Breast epithelium (tissue), 4 donors: ENCODE measurements around the gene LILRB2. TPM values are rescaled to one million over a fixed set of nuclear protein-coding genes. Genes with fewer than 3 reads are reported as not detected.
A peak's percentile ranks its signal among the peaks of the same experiment; 100 is the strongest.

Experiments used
- DNase-seq, 2 donors: peaks; one replicate each; pipeline ENCODE4 v3.0.0-alpha.2; 2019; ENCODE audit warnings: low spot score in 2 of 2
- H3K27ac ChIP-seq, 2 donors: fragments of 200-600 bp; sonication (generic) in 1 of 2; one replicate each; pipeline ENCODE4 v1.5.1; 2016 to 2019; ENCODE audit warnings: mild to moderate bottlenecking in 1 of 2
- H3K27me3 ChIP-seq, 2 donors: fragments of 200-600 bp; sonication (generic) in 1 of 2; one replicate each; pipeline versions ENCODE4 v1.5.1 to v1.6.0; 2017 to 2019; ENCODE audit warnings: control low read depth in 1 of 2, mild to moderate bottlenecking in 1 of 2
- H3K36me3 ChIP-seq: fragments of 200-600 bp; one replicate; pipeline ENCODE4 v1.5.1; 2019
- H3K4me1 ChIP-seq, 2 donors: fragments of 200-600 bp; sonication (generic); one replicate each; pipeline ENCODE4 v1.5.1; 2016 to 2019; ENCODE audit warnings: control low read depth in 1 of 2
- H3K4me3 ChIP-seq, 3 donors: fragments of 200-600 bp; sonication (generic); 1 replicate in 2 of 3; 2 replicates in 1 of 3; pipeline ENCODE4 v1.5.1; 2016 to 2019; ENCODE audit warnings: mild to moderate bottlenecking in 3 of 3, moderate library complexity in 2 of 3
- H3K9me3 ChIP-seq, 2 donors: fragments of 200-600 bp; sonication (generic) in 1 of 2; one replicate each; pipeline ENCODE4 v1.5.1; 2016 to 2019; ENCODE audit warnings: control low read depth in 1 of 2
- POLR2A ChIP-seq: fragments of 450-650 bp; IDR thresholded peaks from one replicate; pipeline ENCODE4 v1.6.1; 2016; ENCODE audit warnings: antibody characterized with exemption, mild to moderate bottlenecking, moderate library complexity
- POLR2AphosphoS5 ChIP-seq, 3 donors: sonication (generic); formaldehyde crosslinking; IDR thresholded peaks; one replicate each; pipeline ENCODE4 v1.6.1; 2017; ENCODE audit warnings: antibody characterized with exemption in 3 of 3
- intact Hi-C: fragments of 100-400 bp; cut with DNase I; formaldehyde crosslinking; loops from one replicate; pipeline ENCODE4 v1.15.1; 2023; ENCODE audit warnings: low total_unique reads
- total RNA-seq, 3 donors: library from RNA; depleted of rRNA; stranded (reverse); fragments of >200 nt; gene quantifications; one replicate each; pipeline ENCODE4 v1.1.0, GENCODE V29; 2016
- TF ChIP-seq, protein P1 (sequence below), 3 donors: fragments of 450-650 bp; IDR thresholded peaks; one replicate each; pipeline ENCODE4 v1.5.1; 2016 to 2017; ENCODE audit warnings: antibody characterized with exemption in 3 of 3, mild to moderate bottlenecking in 3 of 3, moderate library complexity in 3 of 3

LILRB2 gene
- total RNA-seq, 3 donors from 2014 or later = 0.98 to 3.5 (median 1.8) TPM

DNA sequence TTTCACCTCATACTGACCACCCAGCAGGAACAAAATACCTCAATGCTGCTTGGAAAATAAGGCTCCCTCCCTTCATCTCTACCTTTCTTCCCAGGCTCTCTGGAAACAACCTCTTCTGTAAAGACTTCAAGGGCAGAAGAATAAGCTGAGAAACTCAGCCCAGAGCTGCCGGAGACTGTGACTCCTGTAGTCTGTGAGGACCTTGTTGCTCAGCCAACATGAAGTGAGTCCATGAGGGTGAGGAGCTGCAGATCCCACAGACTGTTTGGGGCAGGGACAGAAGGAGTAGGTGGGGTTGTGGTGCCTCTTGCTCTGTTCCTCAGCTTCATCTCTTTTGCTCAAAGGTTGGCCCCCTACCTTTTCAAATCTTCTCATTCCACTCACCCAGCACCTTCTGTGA, 24.2 kb upstream of the LILRB2 start:
- DNase-seq = peak in 1 of 2 donors; percentile 14
- TF ChIP-seq POLR2A = no peak
- Histone ChIP-seq H3K36me3 (no peaks in the 10 kb centered on the region), H3K27me3 (peaks cover 0 to 16% of the 10 kb centered on the region in 2 donors), H3K27ac (no peak overlapping the region), H3K4me1 (no peaks in the 10 kb centered on the region), H3K9me3 (no peaks in the 10 kb centered on the region), H3K4me3 (no peak overlapping the region)
- intact Hi-C loops = no loop called here

DNA sequence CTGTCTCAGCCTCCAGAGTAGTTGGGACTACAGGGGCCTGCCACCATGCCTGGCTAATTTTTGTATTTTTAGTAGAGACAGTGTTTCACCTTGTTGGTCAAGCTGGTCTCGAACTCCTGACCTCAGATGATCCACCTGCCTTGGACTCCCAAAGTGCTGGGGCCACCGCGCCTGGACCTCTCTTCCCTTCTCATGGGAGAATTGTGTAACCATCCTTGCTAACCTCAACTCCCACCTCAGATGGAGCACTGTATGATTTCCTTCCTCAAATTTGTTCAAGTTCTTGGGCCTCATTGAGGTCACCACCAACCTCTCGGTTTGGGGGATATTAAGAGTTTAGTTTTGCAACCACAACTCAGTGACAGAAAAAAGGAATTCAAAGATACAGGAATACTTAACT, 21.3 kb upstream of the LILRB2 start:
- intact Hi-C loops = no loop called here
- Histone ChIP-seq H3K9me3 (no peaks in the 10 kb centered on the region), H3K27me3 (peaks cover 0 to 24% of the 10 kb centered on the region in 2 donors), H3K27ac (no peak overlapping the region), H3K36me3 (no peaks in the 10 kb centered on the region), H3K4me3 (no peak overlapping the region), H3K4me1 (no peaks in the 10 kb centered on the region)
- TF ChIP-seq POLR2AphosphoS5 (IDR thresholded peaks at IDR 0.05) (no peak), POLR2A (no peak)
- TF ChIP-seq, protein P1, sequence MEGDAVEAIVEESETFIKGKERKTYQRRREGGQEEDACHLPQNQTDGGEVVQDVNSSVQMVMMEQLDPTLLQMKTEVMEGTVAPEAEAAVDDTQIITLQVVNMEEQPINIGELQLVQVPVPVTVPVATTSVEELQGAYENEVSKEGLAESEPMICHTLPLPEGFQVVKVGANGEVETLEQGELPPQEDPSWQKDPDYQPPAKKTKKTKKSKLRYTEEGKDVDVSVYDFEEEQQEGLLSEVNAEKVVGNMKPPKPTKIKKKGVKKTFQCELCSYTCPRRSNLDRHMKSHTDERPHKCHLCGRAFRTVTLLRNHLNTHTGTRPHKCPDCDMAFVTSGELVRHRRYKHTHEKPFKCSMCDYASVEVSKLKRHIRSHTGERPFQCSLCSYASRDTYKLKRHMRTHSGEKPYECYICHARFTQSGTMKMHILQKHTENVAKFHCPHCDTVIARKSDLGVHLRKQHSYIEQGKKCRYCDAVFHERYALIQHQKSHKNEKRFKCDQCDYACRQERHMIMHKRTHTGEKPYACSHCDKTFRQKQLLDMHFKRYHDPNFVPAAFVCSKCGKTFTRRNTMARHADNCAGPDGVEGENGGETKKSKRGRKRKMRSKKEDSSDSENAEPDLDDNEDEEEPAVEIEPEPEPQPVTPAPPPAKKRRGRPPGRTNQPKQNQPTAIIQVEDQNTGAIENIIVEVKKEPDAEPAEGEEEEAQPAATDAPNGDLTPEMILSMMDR (IDR thresholded peaks at IDR 0.05) = no peak
- peak in 1 of 2 donors; percentile 27 for DNase-seq

DNA sequence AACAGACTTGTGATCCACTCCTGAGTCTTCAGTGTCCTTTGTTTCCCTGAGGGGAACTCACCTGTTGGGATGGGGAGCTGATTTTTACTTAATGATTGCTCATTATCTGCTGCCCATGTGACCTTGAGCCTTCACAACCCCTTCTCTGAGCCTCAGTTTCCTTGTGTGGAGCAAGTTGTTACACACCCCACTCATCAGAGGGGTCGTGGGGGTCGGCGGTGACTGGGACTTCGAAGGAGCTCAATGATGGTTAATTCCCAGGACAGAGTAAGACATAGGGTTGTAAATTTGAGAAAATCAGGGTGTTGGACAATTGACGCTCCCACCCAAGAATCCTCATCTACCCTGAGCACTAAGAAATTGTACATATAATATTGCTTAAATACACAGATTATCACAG, 18.6 kb upstream of the LILRB2 start:
- H3K9me3 ChIP-seq = peaks cover 0 to under 1% of the 10 kb centered on the region in 2 donors
- TF ChIP-seq POLR2A = no peak
- TF ChIP-seq, protein P1 (IDR thresholded peaks at IDR 0.05) = no peak
- no peak for TF ChIP-seq POLR2AphosphoS5 (IDR thresholded peaks at IDR 0.05)
- peaks cover 0 to 14% of the 10 kb centered on the region in 2 donors for H3K27me3 ChIP-seq
- no peak overlapping the region for H3K4me3 ChIP-seq
- intact Hi-C loops = no loop called here
- no peak overlapping the region for H3K27ac ChIP-seq
- H3K4me1 ChIP-seq = no peaks in the 10 kb centered on the region
- DNase-seq = peak in 1 of 2 donors; percentile 27
- H3K36me3 ChIP-seq = no peaks in the 10 kb centered on the region

DNA sequence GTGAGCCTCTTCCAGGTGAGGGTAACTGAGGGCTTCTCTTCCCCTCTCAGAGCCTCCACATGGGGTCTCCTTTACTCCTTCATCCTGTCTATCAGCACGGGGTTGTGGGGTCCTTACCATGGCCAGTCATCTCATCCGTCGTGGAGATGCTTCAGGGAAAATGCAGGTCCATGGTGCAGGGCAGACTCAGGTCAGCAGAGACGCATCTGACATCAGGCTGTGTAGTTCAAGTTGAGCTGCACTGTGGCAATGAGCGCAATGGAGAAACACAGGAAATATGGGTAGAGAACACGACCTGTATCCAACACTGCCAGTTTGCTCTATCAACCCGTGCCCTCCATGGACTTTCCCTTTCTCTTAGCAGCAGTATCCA, 18.2 kb upstream of the LILRB2 start:
- Histone ChIP-seq H3K4me1 (no peaks in the 10 kb centered on the region), H3K9me3 (peaks cover 0 to 4% of the 10 kb centered on the region in 2 donors), H3K36me3 (no peaks in the 10 kb centered on the region), H3K4me3 (no peak overlapping the region), H3K27ac (no peak overlapping the region), H3K27me3 (peaks cover 0 to 18% of the 10 kb centered on the region in 2 donors)
- TF ChIP-seq, protein P1 (IDR thresholded peaks at IDR 0.05) = no peak
- no peak for TF ChIP-seq POLR2A
- TF ChIP-seq POLR2AphosphoS5 (IDR thresholded peaks at IDR 0.05) = no peak
- intact Hi-C loops = no loop called here
- no peak for DNase-seq

DNA sequence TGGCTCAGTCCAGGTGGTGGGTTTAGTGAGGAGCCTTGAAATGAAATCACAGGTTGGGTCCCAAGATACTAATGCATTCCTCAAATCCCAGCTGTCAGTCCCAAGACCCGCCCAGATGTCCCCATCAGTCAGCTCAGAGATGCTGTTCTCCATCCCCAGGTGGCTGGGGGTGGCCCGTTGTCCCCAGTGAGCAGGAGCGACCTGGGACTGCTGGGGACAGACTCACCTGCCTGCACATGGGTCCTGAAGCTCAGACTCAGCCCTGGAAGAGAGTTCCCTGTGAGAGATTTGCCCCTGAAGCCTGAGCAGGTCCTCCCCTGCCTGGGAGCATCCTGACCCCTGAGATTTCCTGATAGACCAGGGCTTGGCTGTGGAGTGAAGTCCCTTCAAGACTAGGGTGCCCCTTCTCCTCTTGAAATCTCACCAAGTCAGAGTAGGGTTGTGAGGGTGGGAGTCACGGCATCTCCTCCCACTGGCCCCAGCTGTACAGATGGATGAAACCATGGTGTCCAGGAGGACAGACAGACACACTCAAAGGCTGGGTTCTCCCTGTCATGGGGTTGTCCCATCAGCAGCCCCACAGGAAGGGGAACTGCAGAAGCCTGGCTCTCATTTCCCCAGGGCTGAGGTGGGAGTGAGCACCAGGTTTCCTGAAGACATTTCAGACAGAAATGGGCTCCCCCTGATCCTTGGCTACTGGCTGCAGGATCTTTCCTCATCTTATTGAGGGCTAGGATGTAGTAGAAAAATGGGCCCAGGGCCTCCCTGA, 17.6 kb upstream of the LILRB2 start:
- intact Hi-C loops = no loop called here

More for the DNA sequence above, 17.6 kb upstream of the LILRB2 start:
- peaks cover 0 to 10% of the 10 kb centered on the region in 2 donors for H3K9me3 ChIP-seq
- no peak overlapping the region for H3K4me3 ChIP-seq
- TF ChIP-seq POLR2A = no peak
- TF ChIP-seq, protein P1 (IDR thresholded peaks at IDR 0.05) = no peak
- peaks cover 0 to 18% of the 10 kb centered on the region in 2 donors for H3K27me3 ChIP-seq
- no peak overlapping the region for H3K27ac ChIP-seq
- no peaks in the 10 kb centered on the region for H3K4me1 ChIP-seq
- no peaks in the 10 kb centered on the region for H3K36me3 ChIP-seq
- peak in 1 of 2 donors; percentile 25 for DNase-seq
